Small intestine (tissue), 7 donors: ENCODE results near the gene DES. TPM values are rescaled to one million over a fixed set of nuclear protein-coding genes. Genes with fewer than 3 reads are reported as not detected.
A peak's percentile ranks its signal among the peaks of the same experiment; 100 is the strongest.

Experiments
- DNase-seq, 2 donors: peaks; one replicate each; pipeline versions ENCODE4 v3.0.0 to v3.0.0-alpha.2; 2013
- FAIRE-seq: peaks from 2 replicates; lab custom pipeline; 2012; peaks lifted over from hg19 to GRCh38; lab: Jason Lieb, UNC
- H3K27ac ChIP-seq, 3 donors: one replicate each; pipeline ENCODE4 v1.5.1; 2013; ENCODE audit warnings: low read length in 2 of 3, mild to moderate bottlenecking in 2 of 3, control low read depth in 1 of 3, inconsistent platforms in 1 of 3, low read depth in 1 of 3, moderate library complexity in 1 of 3
- H3K27me3 ChIP-seq, 3 donors: one replicate each; pipeline ENCODE4 v1.6.1; 2013; ENCODE audit warnings: low read length in 3 of 3, inconsistent platforms in 1 of 3; ENCODE audit not compliant: control insufficient read depth in 3 of 3, insufficient read depth in 3 of 3
- H3K36me3 ChIP-seq, 3 donors: one replicate each; pipeline ENCODE4 v1.6.1; 2013; ENCODE audit warnings: low read length in 3 of 3, inconsistent platforms in 1 of 3, low read depth in 1 of 3, mild to moderate bottlenecking in 1 of 3, moderate library complexity in 1 of 3; ENCODE audit not compliant: control insufficient read depth in 3 of 3, insufficient read depth in 2 of 3
- H3K4me1 ChIP-seq, 3 donors: one replicate each; pipeline ENCODE4 v1.6.1; 2013; ENCODE audit warnings: low read length in 2 of 3, inconsistent platforms in 1 of 3, low read depth in 1 of 3, mild to moderate bottlenecking in 1 of 3, moderate library complexity in 1 of 3; ENCODE audit not compliant: control insufficient read depth in 3 of 3, insufficient read depth in 2 of 3
- H3K4me3 ChIP-seq, 3 donors: one replicate each; pipeline ENCODE4 v1.5.1; 2013; ENCODE audit warnings: low read length in 3 of 3, control low read depth in 1 of 3, inconsistent platforms in 1 of 3, low read depth in 1 of 3, mild to moderate bottlenecking in 1 of 3, moderate library complexity in 1 of 3
- H3K9me3 ChIP-seq, 2 donors: one replicate each; pipeline ENCODE4 v1.6.1; 2013; ENCODE audit warnings: low read depth in 1 of 2, low read length in 1 of 2; ENCODE audit not compliant: control insufficient read depth in 2 of 2, insufficient read depth in 1 of 2
- WGBS, 3 donors: extraction: QIAGEN DNeasy Blood & Tissue Kit; methylation state at CpG; one replicate each; pipeline ENCODE4 v1.1.7; 2013; 5-methylcytosine and 5-hydroxymethylcytosine counted together
- polyA plus RNA-seq, 4 donors: library from polyadenylated mRNA; stranded (reverse) in 3 of 4; unstranded in 1 of 4; fragments of 200-250 nt in 3 of 4; fragments of 120-200 nt in 1 of 4; gene quantifications; one replicate each; pipeline versions ENCODE4 v1.2.1 to v1.2.3, GENCODE V29; 2013
- donor health status: healthy with polysubstance abuse.
- donor health status: control.
- donor health status: control.
- donor health status: Bipolar disorder and iron deficiency.
- donor health status: healthy.

The DES gene
- polyA plus RNA-seq, 4 donors, result 24.6 to 178 (median 67.4) TPM

- FAIRE-seq, result no peak
- no peak overlapping the region for H3K4me3 ChIP-seq
- peaks cover 0 to 11% (median 0%) of the 10 kb centered on the region in 3 donors for H3K36me3 ChIP-seq
- peaks cover 0 to 9% (median 0%) of the 10 kb centered on the region in 3 donors for H3K4me1 ChIP-seq
- no peak for DNase-seq
- peak overlapping the region in 2 of 3 donors; percentile 55 to 65 for H3K27ac ChIP-seq
- H3K27me3 ChIP-seq, result peaks cover 4 to 56% (median 8%) of the 10 kb centered on the region in 3 donors
- WGBS, 3 donors, result 27 to 57% (median 44%) methylated on average over 9 of the region's 9 CpGs
- H3K9me3 ChIP-seq, result peaks cover 0 to under 1% of the 10 kb centered on the region in 2 donors
Observed at GRCh38 chr2:219417374-219417773, 803 bp upstream of the DES start.

- Histone ChIP-seq H3K36me3 (peaks cover 0 to 14% (median 0%) of the 10 kb centered on the region in 3 donors), H3K27ac (peak overlapping the region in 2 of 3 donors; percentile 52 to 53), H3K4me1 (peaks cover 0 to 9% (median 0%) of the 10 kb centered on the region in 3 donors), H3K27me3 (peaks cover 4 to 58% (median 6%) of the 10 kb centered on the region in 3 donors), H3K4me3 (peak overlapping the region in 2 of 3 donors; percentile 16 to 37), H3K9me3 (no peaks in the 10 kb centered on the region)
- WGBS, 3 donors, result 34 to 44% (median 43%) methylated on average over 11 to 12 of the region's 12 CpGs
- no peak for FAIRE-seq
- no peak for DNase-seq
Observed at GRCh38 chr2:219419012-219419324, 791 bp downstream of the DES start.

- H3K4me3 ChIP-seq, result peak overlapping the region in 1 of 3 donors; percentile 37
- H3K36me3 ChIP-seq, result peaks cover 0 to 14% (median 0%) of the 10 kb centered on the region in 3 donors
- H3K27ac ChIP-seq, result peak overlapping the region in 2 of 3 donors; percentile 52 to 53
- peaks cover 4 to 55% (median 6%) of the 10 kb centered on the region in 3 donors for H3K27me3 ChIP-seq
- peaks cover 0 to 9% (median 0%) of the 10 kb centered on the region in 3 donors for H3K4me1 ChIP-seq
- no peaks in the 10 kb centered on the region for H3K9me3 ChIP-seq
- no peak for FAIRE-seq
- WGBS, 3 donors, result 63 to 69% (median 65%) methylated on average over 8 to 9 of the region's 9 CpGs
- DNase-seq, result no peak
Observed at GRCh38 chr2:219419331-219420197, 1.4 kb downstream of the DES start.

GRCh38 chr2:219420687-219421086, 2.5 kb downstream of the DES start:
- Histone ChIP-seq H3K36me3 (peaks cover 0 to 14% (median 0%) of the 10 kb centered on the region in 3 donors), H3K27me3 (peaks cover 0 to 56% (median 6%) of the 10 kb centered on the region in 3 donors), H3K4me1 (peaks cover 0 to 9% (median 0%) of the 10 kb centered on the region in 3 donors), H3K27ac (peak overlapping the region in 1 of 3 donors; percentile 33), H3K4me3 (peak overlapping the region in 1 of 3 donors; percentile 37), H3K9me3 (no peaks in the 10 kb centered on the region)
- 63 to 85% (median 66%) methylated on average over 8 of the region's 8 CpGs for WGBS, 3 donors
- DNase-seq (no peak), FAIRE-seq (no peak)

GRCh38 chr2:219421323-219421722, 3.1 kb downstream of the DES start:
- no peaks in the 10 kb centered on the region for H3K9me3 ChIP-seq
- 81 to 87% (median 86%) methylated on average over 17 of the region's 17 CpGs for WGBS, 3 donors
- H3K36me3 ChIP-seq, result peaks cover 0 to 15% (median 0%) of the 10 kb centered on the region in 3 donors
- peaks cover 0 to 9% (median 0%) of the 10 kb centered on the region in 3 donors for H3K4me1 ChIP-seq
- H3K4me3 ChIP-seq, result peak overlapping the region in 1 of 3 donors; percentile 37
- peaks cover 0 to 51% (median 6%) of the 10 kb centered on the region in 3 donors for H3K27me3 ChIP-seq
- no peak for FAIRE-seq
- DNase-seq, result no peak
- H3K27ac ChIP-seq, result peak overlapping the region in 1 of 3 donors; percentile 33

GRCh38 chr2:219422952-219423534, 4.9 kb downstream of the DES start:
- Histone ChIP-seq H3K27me3 (peaks cover 0 to 38% (median 6%) of the 10 kb centered on the region in 3 donors), H3K4me3 (no peak overlapping the region), H3K27ac (no peak overlapping the region), H3K4me1 (peaks cover 0 to 9% (median 0%) of the 10 kb centered on the region in 3 donors), H3K9me3 (no peaks in the 10 kb centered on the region), H3K36me3 (peaks cover 0 to 16% (median 0%) of the 10 kb centered on the region in 3 donors)
- FAIRE-seq (no peak), DNase-seq (no peak)
- WGBS, 3 donors, result 77 to 85% (median 83%) methylated on average over 8 of the region's 8 CpGs

- H3K27me3 ChIP-seq, result peaks cover 0 to 31% (median 4%) of the 10 kb centered on the region in 3 donors
- H3K4me1 ChIP-seq, result peaks cover 0 to 9% (median 0%) of the 10 kb centered on the region in 3 donors
- no peak overlapping the region for H3K4me3 ChIP-seq
- peaks cover 0 to 16% (median 0%) of the 10 kb centered on the region in 3 donors for H3K36me3 ChIP-seq
- no peak for DNase-seq
- FAIRE-seq, result no peak
- no peak overlapping the region for H3K27ac ChIP-seq
- 72 to 77% (median 77%) methylated on average over 12 to 14 of the region's 14 CpGs for WGBS, 3 donors
- no peaks in the 10 kb centered on the region for H3K9me3 ChIP-seq
Observed at GRCh38 chr2:219423652-219424377, 5.6 kb downstream of the DES start.
